Small intestine (tissue), 7 donors: ENCODE results near the gene COL26A1. TPM values are rescaled to one million over a fixed set of nuclear protein-coding genes. Genes with fewer than 3 reads are reported as not detected.
A peak's percentile ranks its signal among the peaks of the same experiment; 100 is the strongest.

Experiments used
- DNase-seq, 2 donors: peaks; one replicate each; pipeline versions ENCODE4 v3.0.0 to v3.0.0-alpha.2; 2013
- FAIRE-seq: peaks from 2 replicates; lab custom pipeline; 2012; peaks lifted over from hg19 to GRCh38; lab: Jason Lieb, UNC
- H3K27ac ChIP-seq, 3 donors: one replicate each; pipeline ENCODE4 v1.5.1; 2013; ENCODE audit warnings: low read length in 2 of 3, mild to moderate bottlenecking in 2 of 3, control low read depth in 1 of 3, inconsistent platforms in 1 of 3, low read depth in 1 of 3, moderate library complexity in 1 of 3
- H3K27me3 ChIP-seq, 3 donors: one replicate each; pipeline ENCODE4 v1.6.1; 2013; ENCODE audit warnings: low read length in 3 of 3, inconsistent platforms in 1 of 3; ENCODE audit not compliant: control insufficient read depth in 3 of 3, insufficient read depth in 3 of 3
- H3K36me3 ChIP-seq, 3 donors: one replicate each; pipeline ENCODE4 v1.6.1; 2013; ENCODE audit warnings: low read length in 3 of 3, inconsistent platforms in 1 of 3, low read depth in 1 of 3, mild to moderate bottlenecking in 1 of 3, moderate library complexity in 1 of 3; ENCODE audit not compliant: control insufficient read depth in 3 of 3, insufficient read depth in 2 of 3
- H3K4me1 ChIP-seq, 3 donors: one replicate each; pipeline ENCODE4 v1.6.1; 2013; ENCODE audit warnings: low read length in 2 of 3, inconsistent platforms in 1 of 3, low read depth in 1 of 3, mild to moderate bottlenecking in 1 of 3, moderate library complexity in 1 of 3; ENCODE audit not compliant: control insufficient read depth in 3 of 3, insufficient read depth in 2 of 3
- H3K4me3 ChIP-seq, 3 donors: one replicate each; pipeline ENCODE4 v1.5.1; 2013; ENCODE audit warnings: low read length in 3 of 3, control low read depth in 1 of 3, inconsistent platforms in 1 of 3, low read depth in 1 of 3, mild to moderate bottlenecking in 1 of 3, moderate library complexity in 1 of 3
- H3K9me3 ChIP-seq, 2 donors: one replicate each; pipeline ENCODE4 v1.6.1; 2013; ENCODE audit warnings: low read depth in 1 of 2, low read length in 1 of 2; ENCODE audit not compliant: control insufficient read depth in 2 of 2, insufficient read depth in 1 of 2
- whole genome bisulfite sequencing, 3 donors: extraction: QIAGEN DNeasy Blood & Tissue Kit; methylation state at CpG; one replicate each; pipeline ENCODE4 v1.1.7; 2013; 5-methylcytosine and 5-hydroxymethylcytosine counted together
- polyA plus RNA-seq, 4 donors: library from polyadenylated mRNA; stranded (reverse) in 3 of 4; unstranded in 1 of 4; fragments of 200-250 nt in 3 of 4; fragments of 120-200 nt in 1 of 4; gene quantifications; one replicate each; pipeline versions ENCODE4 v1.2.1 to v1.2.3, GENCODE V29; 2013
- donor health status: healthy with polysubstance abuse.
- donor health status: control.
- donor health status: control.
- donor health status: Bipolar disorder and iron deficiency.
- donor health status: healthy.

Gene COL26A1
- polyA plus RNA-seq, 4 donors, result 0.10 to 0.12 TPM; not detected in 2

- DNase-seq (no peak), FAIRE-seq (no peak)
- Histone ChIP-seq H3K9me3 (no peaks in the 10 kb centered on the region), H3K36me3 (no peaks in the 10 kb centered on the region), H3K27me3 (peaks cover 0 to 2% (median 1%) of the 10 kb centered on the region in 3 donors), H3K4me1 (no peaks in the 10 kb centered on the region), H3K27ac (no peak overlapping the region), H3K4me3 (no peak overlapping the region)
- 70 to 89% (median 87%) methylated on average over 6 of the region's 6 CpGs for WGBS, 3 donors
Measured at GRCh38 chr7:101391991-101392390, 29.3 kb downstream of the COL26A1 start.

GRCh38 chr7:101393865-101394264, 31.2 kb downstream of the COL26A1 start:
- H3K36me3 ChIP-seq, result no peaks in the 10 kb centered on the region
- 77 to 92% (median 80%) methylated on average over 3 of the region's 3 CpGs for WGBS, 3 donors
- H3K9me3 ChIP-seq, result peaks cover 0 to 2% of the 10 kb centered on the region in 2 donors
- no peaks in the 10 kb centered on the region for H3K4me1 ChIP-seq
- FAIRE-seq, result no peak
- DNase-seq, result no peak
- no peak overlapping the region for H3K4me3 ChIP-seq
- no peaks in the 10 kb centered on the region for H3K27me3 ChIP-seq
- H3K27ac ChIP-seq, result no peak overlapping the region

- Histone ChIP-seq H3K4me1 (no peaks in the 10 kb centered on the region), H3K27me3 (no peaks in the 10 kb centered on the region), H3K4me3 (no peak overlapping the region), H3K27ac (no peak overlapping the region), H3K9me3 (peaks cover 0 to 4% of the 10 kb centered on the region in 2 donors), H3K36me3 (no peaks in the 10 kb centered on the region)
- DNase-seq, result no peak
- FAIRE-seq, result no peak
- 77 to 80% (median 77%) methylated on average over 7 of the region's 7 CpGs for WGBS, 3 donors
Measured at GRCh38 chr7:101395376-101395775, 32.7 kb downstream of the COL26A1 start.

GRCh38 chr7:101397243-101397642, 34.6 kb downstream of the COL26A1 start:
- Histone ChIP-seq H3K36me3 (no peaks in the 10 kb centered on the region), H3K4me3 (no peak overlapping the region), H3K27me3 (peaks cover 0 to 11% (median 3%) of the 10 kb centered on the region in 3 donors), H3K9me3 (peaks cover 0 to 4% of the 10 kb centered on the region in 2 donors), H3K4me1 (no peaks in the 10 kb centered on the region), H3K27ac (no peak overlapping the region)
- DNase-seq, result no peak
- no peak for FAIRE-seq

GRCh38 chr7:101397770-101398324, 35.2 kb downstream of the COL26A1 start:
- H3K27ac ChIP-seq, result no peak overlapping the region
- no peak for FAIRE-seq
- 70 to 93% (median 73%) methylated on average over 1 of the region's 1 CpG for WGBS, 3 donors
- no peak overlapping the region for H3K4me3 ChIP-seq
- H3K27me3 ChIP-seq, result peaks cover 0 to 12% (median 3%) of the 10 kb centered on the region in 3 donors
- H3K9me3 ChIP-seq, result peaks cover 0 to 4% of the 10 kb centered on the region in 2 donors
- H3K4me1 ChIP-seq, result no peaks in the 10 kb centered on the region
- H3K36me3 ChIP-seq, result no peaks in the 10 kb centered on the region
- no peak for DNase-seq

- no peak for FAIRE-seq
- Histone ChIP-seq H3K9me3 (peaks cover 0 to 4% of the 10 kb centered on the region in 2 donors), H3K4me3 (no peak overlapping the region), H3K36me3 (no peaks in the 10 kb centered on the region), H3K27ac (no peak overlapping the region), H3K27me3 (peaks cover 0 to 12% (median 3%) of the 10 kb centered on the region in 3 donors), H3K4me1 (no peaks in the 10 kb centered on the region)
- DNase-seq, result peak; percentile 53 to 74
- 34 to 58% (median 48%) methylated on average over 22 of the region's 22 CpGs for whole genome bisulfite sequencing, 3 donors
Measured at GRCh38 chr7:101398396-101399289, 36.0 kb downstream of the COL26A1 start.

- no peak overlapping the region for H3K27ac ChIP-seq
- peaks cover 0 to 4% of the 10 kb centered on the region in 2 donors for H3K9me3 ChIP-seq
- no peaks in the 10 kb centered on the region for H3K4me1 ChIP-seq
- WGBS, 3 donors, result 62 to 79% (median 73%) methylated on average over 6 of the region's 6 CpGs
- no peak overlapping the region for H3K4me3 ChIP-seq
- H3K27me3 ChIP-seq, result peaks cover 0 to 12% (median 3%) of the 10 kb centered on the region in 3 donors
- FAIRE-seq, result no peak
- DNase-seq, result no peak
- no peaks in the 10 kb centered on the region for H3K36me3 ChIP-seq
Measured at GRCh38 chr7:101399759-101400158, 37.1 kb downstream of the COL26A1 start.

- WGBS, 3 donors, result 82 to 89% (median 84%) methylated on average over 13 of the region's 13 CpGs
- FAIRE-seq (no peak), DNase-seq (no peak)
- H3K27ac ChIP-seq, result no peak overlapping the region
- H3K4me1 ChIP-seq, result no peaks in the 10 kb centered on the region
- H3K27me3 ChIP-seq, result peaks cover 0 to 12% (median 3%) of the 10 kb centered on the region in 3 donors
- peaks cover 0 to 4% of the 10 kb centered on the region in 2 donors for H3K9me3 ChIP-seq
- H3K4me3 ChIP-seq, result no peak overlapping the region
- H3K36me3 ChIP-seq, result no peaks in the 10 kb centered on the region
Measured at GRCh38 chr7:101400751-101401150, 38.1 kb downstream of the COL26A1 start.
